Testis (tissue), 2 donors: ENCODE results near the gene NUB1.

Experiments
- CTCF ChIP-seq, 3 experiments: fragments of 450-650 bp in 2 of 3; fragments of 200-600 bp in 1 of 3; sonication (generic) in 1 of 3; IDR thresholded peaks; one replicate each; pipeline ENCODE4 v1.5.1; 2016 to 2019; ENCODE audit warnings: antibody characterized with exemption in 3 of 3, mild to moderate bottlenecking in 2 of 3, moderate library complexity in 1 of 3
- POLR2A ChIP-seq: fragments of 450-650 bp; IDR thresholded peaks from one replicate; pipeline ENCODE4 v1.6.1; 2017; ENCODE audit warnings: antibody characterized with exemption, mild to moderate bottlenecking, moderate library complexity

DNA sequence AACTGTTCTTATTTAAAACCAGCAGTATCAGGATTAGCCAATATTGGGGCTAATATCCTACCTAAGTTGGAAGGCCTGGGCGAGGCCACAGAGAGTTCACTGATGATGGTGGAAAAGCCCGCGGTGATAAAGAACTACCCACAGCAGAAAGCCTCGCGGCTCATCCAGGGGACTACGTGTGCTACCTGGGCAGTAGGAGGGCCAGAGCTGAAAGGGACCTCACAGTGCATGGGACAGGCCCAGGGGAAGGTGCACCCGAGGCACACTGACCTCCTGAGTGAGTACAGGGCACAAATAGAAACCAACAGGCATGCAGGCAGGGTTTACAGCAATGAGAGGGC lies 66.9 kb downstream of the NUB1 start:
- no peak for TF ChIP-seq CTCF (IDR thresholded peaks at IDR 0.05)
- no peak for TF ChIP-seq POLR2A
